COR-L47 (cell line): ENCODE data around the gene ITPR3.
"Not testable (repeated sequence)": the region's sequence is repeated elsewhere in the genome, so short reads cannot be mapped to it uniquely, and the experiment has no call there.

ENCODE experiments used
- DNase-seq: peaks from one replicate; lab custom pipeline; 2025; lab: John Stamatoyannopoulos, UW

ITPR3 gene

DNA sequence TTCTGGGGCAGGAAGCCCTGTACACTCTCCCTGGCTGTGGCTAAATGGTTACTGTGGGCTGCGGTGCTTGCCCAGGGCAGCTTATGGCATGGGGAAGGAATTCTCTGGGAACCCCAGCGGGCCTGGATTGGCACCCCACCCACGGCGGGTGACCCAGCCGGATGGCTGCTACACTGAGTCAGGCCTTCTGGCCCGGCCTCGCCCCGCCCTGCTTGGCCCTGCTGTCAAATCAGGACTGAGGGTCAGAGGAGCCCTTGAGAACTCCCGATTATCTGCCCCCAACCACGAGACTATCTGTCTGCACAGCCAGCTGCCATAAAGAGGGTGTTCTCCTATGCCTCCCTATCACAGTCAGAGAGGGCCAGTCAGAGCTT, 7.3 kb upstream of the ITPR3 start:
- DNase-seq: no peak

- no peak for DNase-seq
These were observed 5.0 kb upstream of the ITPR3 start for GRCh38 chr6:33616113-33616512.

DNA sequence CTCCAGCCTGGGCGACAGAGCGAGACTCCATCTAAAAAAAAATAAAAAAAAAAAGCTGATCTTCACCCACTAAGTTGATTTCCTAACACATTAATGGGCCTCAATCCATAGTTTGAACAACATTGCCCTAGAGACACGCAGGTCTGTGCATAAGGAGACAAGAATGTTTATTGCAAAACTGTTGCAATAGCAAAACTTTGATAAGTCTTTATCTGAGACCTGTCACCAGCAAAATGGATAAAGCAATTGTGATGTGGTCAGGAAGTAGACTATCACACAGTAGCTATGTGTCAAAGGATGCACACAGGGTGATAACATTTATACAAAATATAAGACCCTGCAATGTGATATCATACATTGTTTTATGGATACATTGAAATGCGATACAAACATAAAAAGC, 4.2 kb upstream of the ITPR3 start:
- DNase-seq: no peak

- DNase-seq: no peak
These were observed 1.8 kb upstream of the ITPR3 start for GRCh38 chr6:33619166-33619840.

DNA sequence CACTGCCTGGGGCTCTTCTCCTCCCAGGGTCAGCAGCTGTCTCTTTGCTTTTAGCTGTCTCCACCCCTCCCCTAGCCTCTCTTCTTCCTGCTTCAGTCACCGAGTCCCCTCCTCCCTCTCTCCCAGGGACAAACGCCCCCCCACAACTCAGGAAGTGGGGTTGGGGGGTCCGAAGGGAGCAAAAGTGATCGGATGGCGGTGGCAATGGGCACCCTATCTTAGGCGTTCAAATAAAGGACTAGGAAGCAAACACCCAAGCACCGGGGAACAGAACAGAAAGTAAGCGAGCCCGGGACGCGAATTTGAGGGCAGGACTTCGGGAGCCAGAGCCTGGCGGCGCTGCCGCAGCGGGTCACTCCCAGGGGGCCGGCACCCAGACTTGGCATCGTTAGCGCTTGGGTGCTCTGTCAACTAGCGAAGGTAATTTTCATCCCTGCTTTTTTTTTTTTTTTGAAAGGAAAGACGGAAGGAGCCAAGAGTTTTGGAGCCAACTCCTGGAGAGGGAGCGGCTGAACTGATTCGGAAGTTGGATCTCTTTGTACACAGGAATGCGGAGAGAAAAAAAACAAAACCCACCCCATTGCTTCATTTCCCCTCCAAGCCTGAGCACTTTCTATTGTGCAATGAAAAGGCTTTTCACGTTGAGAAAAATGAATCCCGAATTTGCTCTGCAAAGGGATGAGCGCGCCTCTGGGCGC, 815 bp upstream of the ITPR3 start:
- DNase-seq: no peak

DNA sequence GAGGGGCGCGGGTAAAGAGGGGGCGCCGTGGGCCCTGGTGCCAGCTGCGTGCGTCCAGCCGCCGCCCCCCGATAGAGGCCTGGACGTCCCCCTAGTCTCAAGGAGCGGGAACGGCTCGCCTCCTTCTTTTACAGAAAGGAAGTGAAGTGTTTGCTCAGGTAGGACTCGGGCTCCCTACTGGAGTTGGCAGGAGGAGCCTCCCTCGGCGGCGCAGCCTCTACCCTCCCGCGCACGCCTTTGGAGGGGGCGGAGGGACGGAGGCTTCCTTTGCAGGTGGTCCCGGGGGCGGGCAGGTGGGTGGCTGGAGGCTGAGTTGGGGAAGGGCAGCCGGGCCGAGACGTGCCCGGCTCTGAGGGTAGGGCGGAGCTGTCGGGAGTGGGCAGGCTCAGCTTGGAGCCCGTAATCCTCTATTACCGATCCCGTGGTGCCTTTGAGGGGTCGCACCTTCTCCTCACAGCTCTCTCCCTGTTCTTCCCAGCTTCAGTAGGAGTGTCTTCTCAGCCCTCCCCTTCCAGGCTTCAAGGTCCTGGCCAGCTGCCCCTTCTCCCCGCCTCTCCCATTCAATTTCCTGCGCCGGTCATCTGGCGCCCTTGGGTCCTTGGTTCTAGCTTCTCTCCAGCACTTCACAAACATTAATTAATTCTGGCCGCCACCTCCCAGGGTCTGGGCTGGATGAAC, 728 bp downstream of the ITPR3 start:
- peak; percentile 55 for DNase-seq

- no peak for DNase-seq
These were observed 1.6 kb downstream of the ITPR3 start for GRCh38 chr6:33622456-33623431.

DNA sequence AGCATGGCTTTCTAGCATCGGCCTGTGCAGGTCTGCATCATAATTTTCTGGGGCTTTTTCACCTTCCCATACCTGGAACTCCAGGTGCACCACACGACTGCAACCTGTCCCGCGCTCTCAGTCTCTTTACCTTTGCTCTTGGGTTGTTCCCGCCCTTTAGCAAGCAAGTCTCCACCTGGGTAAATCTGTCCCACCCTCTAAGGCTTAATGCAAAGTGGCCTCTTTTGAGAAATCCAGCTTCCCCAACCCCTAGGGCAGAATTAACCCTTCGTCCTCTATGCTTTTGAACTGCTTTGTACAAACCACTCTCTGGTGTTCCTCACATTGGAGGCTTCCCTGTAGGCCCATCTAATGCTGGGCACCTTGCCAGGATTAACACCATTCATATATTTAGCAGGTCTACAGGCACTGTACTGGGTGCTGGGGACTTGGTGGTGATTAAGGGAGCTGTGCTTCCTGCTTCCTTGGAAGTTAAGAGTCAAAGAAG, 2.8 kb downstream of the ITPR3 start:
- DNase-seq: no peak

GRCh38 chr6:33624856-33625255, 3.7 kb downstream of the ITPR3 start:
- no peak for DNase-seq

DNA sequence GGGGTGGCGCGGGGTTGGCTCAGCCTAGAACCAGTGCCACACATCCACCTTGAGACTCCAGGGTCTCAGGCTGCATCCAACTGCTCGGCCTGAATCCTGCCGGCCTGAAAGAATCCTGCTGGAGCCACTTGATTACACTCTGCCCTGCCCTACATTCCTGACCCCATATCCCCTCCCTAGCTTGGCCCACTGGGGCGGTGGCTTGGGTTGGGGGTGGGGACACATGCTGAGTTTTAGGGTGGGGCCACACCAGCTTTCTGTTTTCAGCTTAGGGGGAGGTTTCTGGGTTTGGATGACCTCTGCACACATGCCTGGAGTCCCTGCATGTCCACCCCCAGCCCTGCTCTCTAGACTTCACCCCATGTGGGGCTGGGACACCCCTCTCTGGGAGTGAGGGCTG, 6.8 kb downstream of the ITPR3 start:
- no peak for DNase-seq

DNA sequence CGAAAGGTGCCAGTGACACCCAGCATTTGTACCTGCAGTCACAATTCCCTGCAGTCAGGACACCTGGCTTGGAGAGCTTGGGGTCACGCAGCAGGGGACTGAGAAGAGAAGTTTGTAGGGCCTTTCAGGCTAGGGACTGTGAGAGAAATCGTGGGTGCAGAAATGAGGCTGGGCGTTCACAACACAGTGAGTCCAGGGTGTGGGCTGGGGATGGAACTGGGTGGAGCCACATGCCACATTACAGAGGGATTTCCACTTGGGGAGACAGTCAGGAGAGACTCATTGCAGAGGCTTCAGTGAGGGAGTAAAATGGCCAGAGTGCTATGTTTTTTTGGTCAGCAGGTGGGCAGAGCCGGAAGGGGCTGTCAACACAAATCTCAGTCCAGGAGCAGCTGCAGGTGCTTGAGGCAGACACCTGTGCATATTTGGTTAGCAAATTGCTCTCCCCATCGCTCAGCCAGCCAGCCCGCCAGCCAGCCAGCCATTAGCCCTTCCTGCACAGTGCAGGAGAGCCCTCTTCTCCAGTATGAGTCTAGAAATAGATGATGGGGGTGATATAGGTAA, 7.4 kb downstream of the ITPR3 start:
- peak; percentile 87 for DNase-seq

DNA sequence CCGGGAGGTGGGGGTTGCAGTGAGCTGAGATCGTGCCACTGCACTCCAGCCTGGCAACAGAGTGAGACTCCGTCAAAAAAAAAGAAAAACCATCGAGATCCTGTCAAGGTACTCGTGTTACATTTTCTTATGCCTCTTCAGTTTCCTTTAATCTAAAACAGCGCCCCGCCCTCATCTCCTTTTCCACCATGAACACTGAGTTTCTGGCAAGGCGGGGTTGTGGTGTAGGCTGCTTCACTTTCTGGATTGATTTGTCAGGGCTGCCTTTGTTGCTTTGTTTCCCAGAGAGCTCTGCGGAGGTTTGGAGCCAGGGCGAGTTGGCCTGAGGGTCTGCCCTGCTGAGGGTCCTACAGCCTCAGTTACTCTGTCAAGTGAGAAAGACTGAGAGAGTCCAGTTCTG, 8.9 kb downstream of the ITPR3 start:
- DNase-seq: no peak

- not testable (repeated sequence) for DNase-seq
These were observed 10.4 kb downstream of the ITPR3 start for GRCh38 chr6:33631521-33631920.

DNA sequence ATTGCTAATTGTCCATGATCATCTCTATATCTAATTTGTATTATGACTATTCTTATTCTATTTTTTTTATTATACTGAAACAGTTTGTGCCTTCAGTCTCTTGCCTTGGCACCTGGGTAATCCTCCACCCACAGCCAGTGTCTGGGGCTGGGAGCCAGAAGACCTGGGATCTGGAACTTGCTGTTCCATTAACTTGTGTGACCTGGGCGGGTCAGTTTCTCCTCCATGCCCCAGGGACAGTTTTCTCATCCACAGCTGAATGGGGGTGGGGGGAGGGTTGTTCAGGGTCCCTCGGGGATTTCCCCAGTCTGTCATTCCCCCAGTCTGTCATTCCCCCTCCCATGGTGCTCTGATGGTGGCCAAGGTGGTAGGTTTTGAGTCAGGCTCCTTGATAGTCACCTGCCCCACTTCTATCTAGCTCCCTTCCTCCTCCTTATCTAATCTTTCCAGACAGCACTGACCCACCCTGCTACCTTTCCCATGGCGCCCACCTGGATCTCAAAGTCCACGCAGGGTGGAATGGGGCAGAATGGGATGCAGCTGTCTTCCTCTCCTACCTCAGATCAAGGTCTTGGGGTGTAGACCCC, 10.9 kb downstream of the ITPR3 start:
- DNase-seq: no peak

- no peak for DNase-seq
These were observed 11.5 kb downstream of the ITPR3 start for GRCh38 chr6:33632558-33633039.

- no peak for DNase-seq
These were observed 12.0 kb downstream of the ITPR3 start for GRCh38 chr6:33633084-33633461.

- DNase-seq: peak; percentile 30
These were observed 12.5 kb downstream of the ITPR3 start for GRCh38 chr6:33633462-33634158.

DNA sequence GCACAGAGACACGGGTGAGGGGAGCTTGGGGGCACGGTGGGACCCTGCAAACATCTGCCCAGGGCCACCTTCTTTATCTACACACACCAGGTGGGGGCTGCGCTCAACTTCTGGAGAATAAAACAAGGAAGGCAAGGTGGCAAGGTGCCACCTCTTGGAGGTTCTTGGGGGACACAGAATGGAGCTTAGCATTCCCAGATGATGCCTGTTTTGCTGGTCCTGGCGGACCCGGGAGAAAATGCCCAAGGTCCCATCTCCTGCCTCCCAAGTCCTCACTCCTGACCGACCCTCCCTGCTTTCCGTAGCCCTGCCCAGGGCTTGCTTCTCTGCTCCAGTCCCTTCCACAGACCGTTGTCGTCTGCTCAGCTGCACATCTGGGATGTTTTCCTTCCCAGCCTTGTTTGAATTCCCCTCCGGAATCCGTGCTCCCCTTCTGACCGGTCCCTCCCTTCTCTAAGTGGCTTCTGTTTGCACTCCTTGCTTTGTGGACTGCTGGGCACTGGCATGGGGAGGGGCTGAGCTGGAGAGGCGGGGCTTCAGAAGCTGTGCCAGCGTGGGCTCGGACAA, 13.1 kb downstream of the ITPR3 start:
- no peak for DNase-seq

DNA sequence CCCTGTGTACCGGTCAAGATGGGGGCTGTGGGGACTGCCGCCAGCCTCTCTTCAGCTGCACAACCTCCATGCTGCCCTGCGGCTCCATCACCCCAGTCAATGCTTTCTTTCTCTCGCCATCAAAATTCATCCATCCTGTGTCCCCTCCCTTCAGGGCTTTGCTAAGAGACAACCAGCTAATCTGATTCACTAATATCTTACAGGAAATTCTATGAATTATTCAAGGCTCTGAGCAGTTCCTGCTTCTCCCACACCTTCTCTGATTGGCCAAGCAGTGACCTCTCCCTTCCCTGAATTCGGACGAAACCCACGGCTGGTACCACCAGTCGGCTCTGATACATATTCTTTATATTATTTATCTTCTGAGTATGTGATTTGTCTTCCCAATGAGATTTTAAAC, 13.8 kb downstream of the ITPR3 start:
- DNase-seq: no peak

- DNase-seq: no peak
These were observed 15.5 kb downstream of the ITPR3 start for GRCh38 chr6:33636655-33637054.
